Colon (tissue), 2 donors: Measurements from ENCODE around the gene CSF2.
"Not testable (repeated sequence)": the region's sequence is repeated elsewhere in the genome, so short reads cannot be mapped to it uniquely, and the experiment has no call there.

Experiments used
- FAIRE-seq: peaks from 2 replicates; lab custom pipeline; 2012; peaks lifted over from hg19 to GRCh38; lab: Jason Lieb, UNC
- donor health status: control.
- donor health status: control.

The CSF2 gene

GRCh38 chr5:132087176-132087575 is 13.6 kb downstream of the CSF2 start:
- FAIRE-seq = no peak

GRCh38 chr5:132087661-132088060 is 14.1 kb downstream of the CSF2 start:
- FAIRE-seq = no peak

GRCh38 chr5:132089363-132089762 is 15.8 kb downstream of the CSF2 start:
- no peak for FAIRE-seq

- no peak for FAIRE-seq
Measured at GRCh38 chr5:132090107-132090506, 16.5 kb downstream of the CSF2 start.

GRCh38 chr5:132093271-132093670 is 19.7 kb downstream of the CSF2 start:
- FAIRE-seq = no peak

GRCh38 chr5:132094393-132095076 is 20.9 kb downstream of the CSF2 start:
- FAIRE-seq = no peak

GRCh38 chr5:132095077-132095410 is 21.5 kb downstream of the CSF2 start:
- FAIRE-seq = no peak

- no peak for FAIRE-seq
Measured at GRCh38 chr5:132095424-132095972, 21.9 kb downstream of the CSF2 start.

- no peak for FAIRE-seq
Measured at GRCh38 chr5:132096904-132097303, 23.3 kb downstream of the CSF2 start.

GRCh38 chr5:132098151-132098594 is 24.6 kb downstream of the CSF2 start:
- FAIRE-seq = no peak

- FAIRE-seq = no peak
Measured at GRCh38 chr5:132098621-132099020, 25.0 kb downstream of the CSF2 start.

- no peak for FAIRE-seq
Measured at GRCh38 chr5:132099076-132099748, 25.6 kb downstream of the CSF2 start.

- no peak for FAIRE-seq
Measured at GRCh38 chr5:132099905-132100304, 26.3 kb downstream of the CSF2 start.

- FAIRE-seq = no peak
Measured at GRCh38 chr5:132100672-132101261, 27.2 kb downstream of the CSF2 start.

GRCh38 chr5:132101385-132101880 is 27.8 kb downstream of the CSF2 start:
- FAIRE-seq = no peak

GRCh38 chr5:132102101-132102701 is 28.6 kb downstream of the CSF2 start:
- FAIRE-seq = no peak

- FAIRE-seq = no peak
Measured at GRCh38 chr5:132102944-132103331, 29.3 kb downstream of the CSF2 start.

- FAIRE-seq = no peak
Measured at GRCh38 chr5:132103332-132103951, 29.9 kb downstream of the CSF2 start.

GRCh38 chr5:132103969-132104391 is 30.4 kb downstream of the CSF2 start:
- FAIRE-seq = no peak

- no peak for FAIRE-seq
Measured at GRCh38 chr5:132104556-132104955, 31.0 kb downstream of the CSF2 start.

- no peak for FAIRE-seq
Measured at GRCh38 chr5:132105688-132106087, 32.1 kb downstream of the CSF2 start.

- not testable (repeated sequence) for FAIRE-seq
Measured at GRCh38 chr5:132108495-132108894, 34.9 kb downstream of the CSF2 start.
